GM23338 (cell line): Measurements from ENCODE around the gene PDK4.

ENCODE experiments used
- CREB1 ChIP-seq: fragments of 250-450 bp; sonication (Bioruptor Pico); IDR thresholded peaks from 2 replicates; pipeline ENCODE4 v1.5.0; 2020; ENCODE audit warnings: low read depth, mild to moderate bottlenecking, moderate library complexity
- CTCF ChIP-seq, 2 experiments: fragments of 200-600 bp in 1 of 2; sonication (generic) in 1 of 2; conservative IDR thresholded peaks; 2 replicates each; pipeline versions ENCODE4 v1.5.1 to v1.6.1; 2016 to 2017; ENCODE audit warnings: antibody characterized with exemption in 2 of 2, low read depth in 2 of 2, mild to moderate bottlenecking in 2 of 2, moderate library complexity in 1 of 2
- ETS1 ChIP-seq: IDR thresholded peaks from 2 replicates; pipeline ENCODE4 v1.6.1; 2016; ENCODE audit warnings: antibody characterized with exemption
- EZH2 ChIP-seq: fragments of 200-600 bp; sonication (generic); IDR thresholded peaks from one replicate; pipeline ENCODE4 v1.8.0; 2017; ENCODE audit warnings: antibody characterized with exemption, mild to moderate bottlenecking, low read depth; ENCODE audit not compliant: unreplicated experiment
- EZH2phosphoT487 ChIP-seq: fragments of 200-600 bp; sonication (generic); IDR thresholded peaks from one replicate; pipeline ENCODE4 v1.8.1; 2018; ENCODE audit warnings: antibody characterized with exemption; ENCODE audit not compliant: unreplicated experiment
- JUNB ChIP-seq: IDR thresholded peaks from one replicate; pipeline ENCODE4 v1.6.1; 2016; ENCODE audit warnings: antibody characterized with exemption; ENCODE audit not compliant: unreplicated experiment
- NANOG ChIP-seq: IDR thresholded peaks from 2 replicates; pipeline ENCODE4 v1.6.1; 2016; ENCODE audit warnings: antibody characterized with exemption, borderline replicate concordance
- POLR2AphosphoS5 ChIP-seq: IDR thresholded peaks from 2 replicates; pipeline ENCODE4 v1.6.1; 2016; ENCODE audit warnings: antibody characterized with exemption, low read depth
- REST ChIP-seq: IDR thresholded peaks from one replicate; pipeline ENCODE4 v1.6.1; 2018; ENCODE audit warnings: antibody characterized with exemption; ENCODE audit not compliant: unreplicated experiment
- STAT1 ChIP-seq: IDR thresholded peaks from one replicate; pipeline ENCODE4 v1.6.1; 2016; ENCODE audit warnings: antibody characterized with exemption; ENCODE audit not compliant: unreplicated experiment
- ZNF114 ChIP-seq: fragments of 250-450 bp; sonication (Bioruptor Pico); IDR thresholded peaks from 2 replicates; pipeline ENCODE4 v1.5.0; 2020; ENCODE audit warnings: mild to moderate bottlenecking, moderate library complexity
- ZNF331 ChIP-seq: fragments of 250-450 bp; sonication (Bioruptor Pico); IDR thresholded peaks from 2 replicates; pipeline ENCODE4 v1.5.0; 2020; ENCODE audit warnings: low read depth, mild to moderate bottlenecking, moderate library complexity
- ZNF462 ChIP-seq: fragments of 250-450 bp; sonication (Bioruptor Pico); IDR thresholded peaks from 2 replicates; pipeline ENCODE4 v1.5.0; 2020; ENCODE audit warnings: mild to moderate bottlenecking, moderate library complexity

- TF ChIP-seq ETS1 (no peak), CTCF (conservative IDR thresholded peaks at IDR 0.05; ENCODE audit: low read depth in 2 of 2) (no peak), EZH2phosphoT487 (no peak), EZH2 (no peak), POLR2AphosphoS5 (no peak), CREB1 (CRISPR knock-in tag) (no peak), JUNB (no peak), REST (no peak), NANOG (no peak), ZNF462 (CRISPR knock-in tag) (no peak), STAT1 (no peak), ZNF114 (CRISPR knock-in tag) (no peak), ZNF331 (CRISPR knock-in tag) (no peak)
Measured at GRCh38 chr7:95545673-95546072, 50.6 kb downstream of the PDK4 start.
